Measurements from ENCODE around the gene PRRT3.

- no peak for TF ChIP-seq CTCF (IDR thresholded peaks at IDR 0.05; ENCODE audit: low read depth, low read length)
- no peak for TF ChIP-seq POLR2A (IDR thresholded peaks at IDR 0.05; ENCODE audit: extremely low read depth, insufficient read length)
- TF ChIP-seq MAX (IDR thresholded peaks at IDR 0.05; ENCODE audit: low read depth, low read length): no peak
These were observed 18.0 kb downstream of the PRRT3 start for GRCh38 chr3:9934235-9934621.
